ENCODE results near the gene SLC18A2.

DNA sequence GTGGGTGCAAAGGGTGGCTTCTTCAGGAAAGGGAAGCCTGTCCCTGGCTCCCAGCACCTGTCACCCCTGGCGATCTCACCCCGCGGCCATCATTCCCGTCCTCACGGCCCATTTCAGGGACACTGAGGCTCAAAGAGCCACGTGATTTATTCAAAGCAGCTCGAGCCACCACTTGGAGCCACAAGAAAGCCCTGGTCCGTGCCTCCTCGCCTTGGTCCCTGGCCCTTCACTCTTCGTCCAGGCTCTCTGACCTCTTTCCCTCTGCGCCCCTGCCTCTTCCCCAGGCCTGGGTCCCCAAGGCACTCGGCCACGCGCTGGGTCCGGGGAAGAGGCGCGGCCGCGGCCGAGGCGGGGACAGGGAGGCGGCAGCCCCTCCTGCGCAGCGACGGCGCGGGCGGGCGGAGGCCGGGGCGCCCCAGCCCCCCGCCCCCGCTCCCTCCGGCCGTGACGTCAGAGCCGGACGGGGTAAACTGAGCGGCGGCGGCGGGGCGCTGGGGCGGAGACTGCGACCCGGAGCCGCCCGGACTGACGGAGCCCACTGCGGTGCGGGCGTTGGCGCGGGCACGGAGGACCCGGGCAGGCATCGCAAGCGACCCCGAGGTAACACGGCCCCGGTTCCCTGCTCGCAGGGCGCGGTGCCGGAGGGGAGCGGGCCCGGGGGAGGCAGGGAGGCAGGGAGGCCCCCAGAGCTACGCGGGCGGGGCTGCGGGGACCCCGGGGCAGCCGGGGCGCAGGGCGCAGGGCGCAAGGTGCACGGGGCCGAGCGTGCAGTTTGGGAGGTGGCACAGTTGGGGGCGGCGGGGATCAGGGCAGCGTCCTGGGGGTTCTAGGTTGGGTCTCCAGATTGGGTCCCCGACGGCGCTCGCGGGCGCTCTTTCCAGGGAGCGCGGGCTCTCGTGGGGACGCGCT, at the start of gene SLC18A2:
- TF ChIP-seq RAD21 (CRISPR knock-in tag; conservative IDR thresholded peaks at IDR 0.05 in 1 of 2, IDR thresholded peaks at IDR 0.05 in 1 of 2), result no peak
- TF ChIP-seq, protein P1, sequence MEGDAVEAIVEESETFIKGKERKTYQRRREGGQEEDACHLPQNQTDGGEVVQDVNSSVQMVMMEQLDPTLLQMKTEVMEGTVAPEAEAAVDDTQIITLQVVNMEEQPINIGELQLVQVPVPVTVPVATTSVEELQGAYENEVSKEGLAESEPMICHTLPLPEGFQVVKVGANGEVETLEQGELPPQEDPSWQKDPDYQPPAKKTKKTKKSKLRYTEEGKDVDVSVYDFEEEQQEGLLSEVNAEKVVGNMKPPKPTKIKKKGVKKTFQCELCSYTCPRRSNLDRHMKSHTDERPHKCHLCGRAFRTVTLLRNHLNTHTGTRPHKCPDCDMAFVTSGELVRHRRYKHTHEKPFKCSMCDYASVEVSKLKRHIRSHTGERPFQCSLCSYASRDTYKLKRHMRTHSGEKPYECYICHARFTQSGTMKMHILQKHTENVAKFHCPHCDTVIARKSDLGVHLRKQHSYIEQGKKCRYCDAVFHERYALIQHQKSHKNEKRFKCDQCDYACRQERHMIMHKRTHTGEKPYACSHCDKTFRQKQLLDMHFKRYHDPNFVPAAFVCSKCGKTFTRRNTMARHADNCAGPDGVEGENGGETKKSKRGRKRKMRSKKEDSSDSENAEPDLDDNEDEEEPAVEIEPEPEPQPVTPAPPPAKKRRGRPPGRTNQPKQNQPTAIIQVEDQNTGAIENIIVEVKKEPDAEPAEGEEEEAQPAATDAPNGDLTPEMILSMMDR (IDR thresholded peaks at IDR 0.05 in 2 of 3, conservative IDR thresholded peaks at IDR 0.05 in 1 of 3; ENCODE audit: insufficient read depth in 2 of 3, low read depth in 1 of 3, low read length in 3 of 3), result no peak
- no peak for TF ChIP-seq BRF1 (IDR thresholded peaks at IDR 0.05; ENCODE audit: borderline replicate concordance, extremely low read depth, insufficient read length)
